Activated CD4-positive, alpha-beta T cell treated with anti-CD3 and anti-CD28 coated beads, Interleukin-2, amount 50 U/mL, for 24 hours (primary cell): ENCODE results near the gene KLHL29.

ENCODE experiments used
- DNase-seq, 2 donors: peaks; one replicate each; pipeline ENCODE4 v3.0.0-alpha.2; 2020; ENCODE audit warnings: low read depth in 1 of 2, low spot score in 1 of 2

Gene KLHL29

GRCh38 chr2:23753291-23754010 is 368.5 kb downstream of the KLHL29 start:
- DNase-seq, result no peak

DNA sequence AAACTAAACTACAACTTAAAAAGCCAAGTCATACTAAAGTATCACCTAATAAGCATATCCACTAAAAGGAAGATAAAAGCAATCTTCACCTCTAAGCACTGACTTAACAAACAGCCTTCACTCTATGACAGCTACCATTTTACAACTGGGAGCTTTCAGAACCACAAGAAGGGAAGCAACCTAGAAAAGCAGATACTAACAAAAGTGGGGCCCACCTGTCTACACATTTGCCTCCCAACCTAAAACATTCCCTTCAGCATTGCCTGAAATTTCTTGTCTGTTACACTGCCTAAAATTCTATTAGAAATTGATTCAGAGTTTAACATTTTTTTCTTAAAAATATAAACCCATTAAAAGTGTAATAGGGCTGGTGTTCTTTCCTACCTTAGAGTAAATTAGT is 370.0 kb downstream of the KLHL29 start:
- DNase-seq, result no peak

- no peak for DNase-seq
Observed at GRCh38 chr2:23756593-23757292, 371.8 kb downstream of the KLHL29 start.

DNA sequence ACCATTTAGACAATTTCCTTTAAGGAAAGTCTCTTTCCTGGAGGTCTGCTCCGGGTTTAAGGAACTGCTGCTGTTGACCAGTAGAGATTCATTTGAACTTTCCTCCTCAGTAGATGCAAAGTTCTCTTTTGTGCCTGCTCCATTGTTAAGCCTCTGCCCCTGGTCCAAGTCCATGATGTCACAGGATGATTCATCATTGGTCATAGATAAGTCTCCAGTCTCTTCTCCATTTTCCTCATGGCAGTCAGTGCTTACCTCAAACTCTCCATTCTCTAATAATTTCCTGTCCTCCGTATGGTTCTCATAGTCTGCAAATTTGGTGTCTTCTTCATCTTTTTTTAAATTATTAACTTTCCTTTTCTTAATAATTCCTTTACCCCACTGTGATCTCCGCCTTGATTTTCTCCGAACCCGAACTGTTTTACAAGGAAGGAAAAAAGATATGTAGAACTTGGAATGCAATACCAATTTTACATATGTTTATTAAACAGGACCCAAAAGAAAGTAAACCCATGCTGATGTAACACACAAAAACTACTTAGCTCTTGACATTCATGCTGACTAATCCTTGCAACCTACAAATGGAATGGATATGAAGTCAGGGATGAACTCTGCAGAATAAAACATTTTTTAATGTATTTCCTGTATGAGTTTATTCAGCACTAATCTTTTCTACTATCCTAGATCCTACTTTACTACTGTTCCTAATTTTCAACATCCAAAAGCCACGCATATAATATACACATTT is 372.9 kb downstream of the KLHL29 start:
- DNase-seq, result no peak
